DND-41 (cell line): ENCODE results near the gene NFASC.

Experiments
- ATAC-seq: fragments of 200-7000 bp; cut with Tn5 transposase; 3 replicates; pipeline ENCODE4 v1.9.1; 2021; ENCODE audit warnings: low read depth; ENCODE audit not compliant: insufficient read depth
- DNase-seq: peaks from one replicate; pipeline ENCODE4 v3.0.0-alpha.2; 2020
- H2AFZ ChIP-seq: 2 replicates; pipeline ENCODE4 v1.6.0; 2012; ENCODE audit warnings: low read depth, low read length
- H3K27ac ChIP-seq: 2 replicates; pipeline ENCODE4 v1.5.1; 2012; ENCODE audit warnings: low read length, inconsistent platforms
- H3K27me3 ChIP-seq: fragments of 200-600 bp; sonication (generic); 2 replicates; pipeline ENCODE4 v1.6.0; 2012; ENCODE audit warnings: low read length, mild to moderate bottlenecking, inconsistent platforms; ENCODE audit not compliant: insufficient read depth, poor library complexity
- H3K36me3 ChIP-seq: 2 replicates; pipeline ENCODE4 v1.5.1; 2012; ENCODE audit warnings: low read length, inconsistent platforms; ENCODE audit not compliant: insufficient read depth
- H3K4me1 ChIP-seq: 2 replicates; pipeline ENCODE4 v1.5.1; 2012; ENCODE audit warnings: mild to moderate bottlenecking, low read length; ENCODE audit not compliant: insufficient read depth
- H3K4me2 ChIP-seq: 2 replicates; pipeline ENCODE4 v1.6.0; 2012; ENCODE audit warnings: mild to moderate bottlenecking, moderate library complexity, low read length, inconsistent platforms; ENCODE audit not compliant: insufficient read depth
- H3K4me3 ChIP-seq, 2 experiments: fragments of 200-600 bp in 1 of 2; shearing (Covaris generic) in 1 of 2; 2 replicates each; pipeline ENCODE4 v1.5.1; 2012 to 2016; ENCODE audit warnings: inconsistent platforms in 2 of 2, low read length in 2 of 2, mild to moderate bottlenecking in 2 of 2, low read depth in 1 of 2, moderate library complexity in 1 of 2
- H3K79me2 ChIP-seq: 2 replicates; pipeline ENCODE4 v1.6.0; 2012; ENCODE audit warnings: low read length, inconsistent platforms; ENCODE audit not compliant: insufficient read depth
- H3K9ac ChIP-seq: 2 replicates; pipeline ENCODE4 v1.6.0; 2012; ENCODE audit warnings: low read depth, mild to moderate bottlenecking, inconsistent platforms, low read length, moderate library complexity
- H3K9me3 ChIP-seq: 2 replicates; pipeline ENCODE4 v1.5.1; 2012; ENCODE audit warnings: low read length, moderate library complexity, mild to moderate bottlenecking, inconsistent platforms; ENCODE audit not compliant: insufficient read depth, severe bottlenecking
- H4K20me1 ChIP-seq: 2 replicates; pipeline ENCODE4 v1.6.0; 2012; ENCODE audit warnings: low read length; ENCODE audit not compliant: insufficient read depth
- CTCF ChIP-seq: IDR thresholded peaks from 2 replicates; pipeline ENCODE4 v1.5.1; 2012; ENCODE audit warnings: borderline replicate concordance, low read length, moderate library complexity, mild to moderate bottlenecking; ENCODE audit not compliant: poor library complexity, severe bottlenecking; ENCODE audit errors: extremely low read depth
- EZH2 ChIP-seq: IDR thresholded peaks from 3 replicates; pipeline ENCODE4 v1.6.1; 2012; ENCODE audit warnings: borderline replicate concordance, low read depth, mild to moderate bottlenecking, moderate library complexity, low read length, inconsistent platforms; ENCODE audit not compliant: severe bottlenecking

The NFASC gene

GRCh38 chr1:204941421-204942338 lies 71.0 kb downstream of the NFASC start:
- Histone ChIP-seq H3K36me3 (no peaks in the 10 kb centered on the region), H3K27ac (no peak overlapping the region), H3K27me3 (peaks cover 22% of the 10 kb centered on the region), H3K4me3 (no peak overlapping the region), H3K79me2 (no peaks in the 10 kb centered on the region), H2AFZ (no peak overlapping the region), H4K20me1 (0 out of 2 replicates have a peak, but pooled peaks cover 3% of the 10 kb centered on the region), H3K9me3 (no peaks in the 10 kb centered on the region), H3K9ac (no peak overlapping the region), H3K4me1 (no peaks in the 10 kb centered on the region), H3K4me2 (no peak overlapping the region)
- DNase-seq (peak; percentile 55), ATAC-seq (peak; percentile 66)
- TF ChIP-seq EZH2 (no peak), CTCF (peak; percentile 80)

- H3K4me1 ChIP-seq = no peaks in the 10 kb centered on the region
- no peak overlapping the region for H2AFZ ChIP-seq
- no peaks in the 10 kb centered on the region for H3K79me2 ChIP-seq
- H3K4me2 ChIP-seq = no peak overlapping the region
- H3K27ac ChIP-seq = no peak overlapping the region
- H4K20me1 ChIP-seq = 0 out of 2 replicates have a peak, but pooled peaks cover 3% of the 10 kb centered on the region
- DNase-seq (no peak), ATAC-seq (no peak)
- no peak for TF ChIP-seq CTCF
- no peak for TF ChIP-seq EZH2
- no peak overlapping the region for H3K9ac ChIP-seq
- H3K9me3 ChIP-seq = no peaks in the 10 kb centered on the region
- peaks cover 20% of the 10 kb centered on the region for H3K27me3 ChIP-seq
- H3K4me3 ChIP-seq = no peak overlapping the region
- no peaks in the 10 kb centered on the region for H3K36me3 ChIP-seq
Observed at GRCh38 chr1:204943495-204943894, 72.8 kb downstream of the NFASC start.

DNA sequence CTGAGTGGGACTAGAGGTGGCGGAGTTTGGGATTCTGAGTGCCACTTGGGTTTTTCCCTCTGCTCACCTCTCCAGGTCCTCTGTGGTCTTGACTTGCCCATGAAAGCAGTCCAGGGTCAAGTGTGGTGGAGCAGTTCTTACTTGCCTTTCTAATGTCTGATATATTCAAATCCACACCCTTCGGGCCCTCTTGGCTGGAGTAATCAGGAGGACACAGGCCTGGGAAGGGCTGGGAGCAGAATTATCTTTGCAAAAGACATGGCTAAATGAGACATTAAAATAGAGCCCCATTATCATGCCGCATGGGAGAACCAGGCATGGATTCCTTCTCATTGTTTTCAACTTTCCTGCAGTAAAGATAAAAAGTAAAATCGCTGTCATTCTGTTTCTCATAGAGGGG lies 74.0 kb downstream of the NFASC start:
- H2AFZ ChIP-seq = no peak overlapping the region
- no peaks in the 10 kb centered on the region for H3K4me1 ChIP-seq
- H3K36me3 ChIP-seq = no peaks in the 10 kb centered on the region
- H3K27me3 ChIP-seq = peaks cover 15% of the 10 kb centered on the region
- TF ChIP-seq EZH2 (no peak), CTCF (no peak)
- H3K27ac ChIP-seq = no peak overlapping the region
- 0 out of 2 replicates have a peak, but pooled peaks cover 3% of the 10 kb centered on the region for H4K20me1 ChIP-seq
- no peak for ATAC-seq
- no peaks in the 10 kb centered on the region for H3K9me3 ChIP-seq
- no peak for DNase-seq
- H3K79me2 ChIP-seq = no peaks in the 10 kb centered on the region
- H3K9ac ChIP-seq = no peak overlapping the region
- H3K4me2 ChIP-seq = no peak overlapping the region
- no peak overlapping the region for H3K4me3 ChIP-seq
